HepG2 (cell line): ENCODE data around the gene FOXR1. TPM values are rescaled to one million over a fixed set of nuclear protein-coding genes. Genes with fewer than 3 reads are reported as not detected.

Source experiments
- BHLHE40 ChIP-seq: IDR thresholded peaks from 2 replicates; pipeline ENCODE4 v1.6.1; 2011; ENCODE audit warnings: low read length, improper control_type of control experiment
- CCAR2 ChIP-seq: fragments of 200-400 bp; formaldehyde crosslinking; optimal IDR thresholded peaks from 2 replicates; pipeline ENCODE3; 2018; ENCODE audit warnings: low read depth, mild to moderate bottlenecking, low read length, moderate library complexity
- FOXC1 ChIP-seq: sonication (generic); formaldehyde crosslinking; IDR thresholded peaks from 2 replicates; pipeline ENCODE4 v1.8.0; 2022; ENCODE audit warnings: mild to moderate bottlenecking, missing genetic modification reagents, borderline replicate concordance
- GATAD2A ChIP-seq: IDR thresholded peaks from 2 replicates; pipeline ENCODE4 v1.6.1; 2016
- HHEX ChIP-seq: IDR thresholded peaks from 2 replicates; pipeline ENCODE4 v1.6.1; 2016; ENCODE audit warnings: control low read depth
- ISX ChIP-seq: sonication (generic); formaldehyde crosslinking; conservative IDR thresholded peaks from 2 replicates; pipeline ENCODE4 v1.5.0; 2020; ENCODE audit warnings: missing genetic modification reagents
- KDM1A ChIP-seq: IDR thresholded peaks from 2 replicates; pipeline ENCODE4 v1.6.1; 2016; ENCODE audit warnings: missing compliant biosample characterization
- NFIB ChIP-seq: sonication (generic); formaldehyde crosslinking; IDR thresholded peaks from 2 replicates; pipeline ENCODE4 v1.9.0; 2021; ENCODE audit warnings: missing genetic modification reagents, mild to moderate bottlenecking, borderline replicate concordance
- PCBP2 ChIP-seq: fragments of 200-400 bp; formaldehyde crosslinking; optimal IDR thresholded peaks from 2 replicates; pipeline ENCODE3; 2018; ENCODE audit warnings: low read length, low read depth; ENCODE audit not compliant: poor library complexity, severe bottlenecking
- RXRB ChIP-seq: IDR thresholded peaks from 2 replicates; pipeline ENCODE4 v1.6.1; 2016; ENCODE audit warnings: borderline replicate concordance, missing genetic modification reagents, missing compliant biosample characterization
- SIX4 ChIP-seq: sonication (generic); formaldehyde crosslinking; IDR thresholded peaks from 2 replicates; pipeline ENCODE4 v1.4.0; 2020; ENCODE audit warnings: missing genetic modification reagents
- SSRP1 ChIP-seq: IDR thresholded peaks from 2 replicates; pipeline ENCODE4 v1.6.1; 2016; ENCODE audit warnings: control low read depth
- TBP ChIP-seq: sonication (generic); formaldehyde crosslinking; IDR thresholded peaks from 2 replicates; pipeline ENCODE4 v1.5.0; 2020; ENCODE audit warnings: missing genetic modification reagents
- THAP11 ChIP-seq: IDR thresholded peaks from 2 replicates; pipeline ENCODE4 v1.6.1; 2016; ENCODE audit warnings: missing biosample characterization, missing genetic modification reagents
- ZBTB1 ChIP-seq: sonication (generic); formaldehyde crosslinking; IDR thresholded peaks from 2 replicates; pipeline ENCODE4 v1.4.0; 2020; ENCODE audit warnings: missing genetic modification reagents, borderline replicate concordance
- ZFAT ChIP-seq: sonication (generic); formaldehyde crosslinking; conservative IDR thresholded peaks from 2 replicates; pipeline ENCODE4 v1.8.1; 2023; ENCODE audit warnings: missing genetic modification reagents, inconsistent platforms
- ZFP1 ChIP-seq: IDR thresholded peaks from 2 replicates; pipeline ENCODE4 v1.6.1; 2016
- ZNF441 ChIP-seq: sonication (generic); formaldehyde crosslinking; IDR thresholded peaks from 2 replicates; pipeline ENCODE4 v1.7.0; 2021; ENCODE audit warnings: missing genetic modification reagents, borderline replicate concordance
- ZNF75D ChIP-seq: sonication (generic); formaldehyde crosslinking; IDR thresholded peaks from 2 replicates; pipeline ENCODE4 v1.8.1; 2023; ENCODE audit warnings: missing genetic modification reagents, mild to moderate bottlenecking, borderline replicate concordance
- ZNF883 ChIP-seq: sonication (generic); formaldehyde crosslinking; IDR thresholded peaks from 2 replicates; pipeline ENCODE4 v1.5.1; 2020; ENCODE audit warnings: mild to moderate bottlenecking, missing genetic modification reagents; ENCODE audit errors: not compliant biosample characterization
- polyA plus RNA-seq, 8 experiments: library from polyadenylated mRNA; depleted of rRNA in 3 of 8; stranded (reverse) in 7 of 8; unstranded in 1 of 8; fragments of >200 nt; fragmentation: Illumina TruSeq in 4 of 8; extraction: Trizol in 4 of 8; gene quantifications; 2 replicates each; pipeline versions ENCODE4 v1.2.1 to v1.2.3, GENCODE V29; 2011 to 2016; ENCODE audit warnings: low read depth in 4 of 8, missing spikeins in 1 of 8, mixed read lengths in 1 of 8; ENCODE audit not compliant: insufficient read depth in 1 of 8
- total RNA-seq, 5 experiments: library from RNA; depleted of rRNA; stranded (reverse); fragments of >200 nt; fragmentation: Illumina TruSeq; extraction: Trizol; gene quantifications; 2 replicates each; pipeline ENCODE4 v1.2.3, GENCODE V29; 2016; ENCODE audit warnings: low read depth in 1 of 5
- TF ChIP-seq, protein P1 (sequence below): sonication (generic); formaldehyde crosslinking; IDR thresholded peaks from 2 replicates; pipeline ENCODE4 v1.4.0; 2020; ENCODE audit warnings: missing genetic modification reagents
- TF ChIP-seq, protein P2 (sequence below): sonication (generic); formaldehyde crosslinking; IDR thresholded peaks from 2 replicates; pipeline ENCODE4 v1.4.0; 2020; ENCODE audit warnings: mild to moderate bottlenecking, missing genetic modification reagents
- TF ChIP-seq, protein P3 (sequence below): sonication (generic); formaldehyde crosslinking; IDR thresholded peaks from 2 replicates; pipeline ENCODE4 v1.4.0; 2020; ENCODE audit warnings: missing genetic modification reagents
- TF ChIP-seq, protein P4 (sequence below): sonication (generic); formaldehyde crosslinking; IDR thresholded peaks from 2 replicates; pipeline ENCODE4 v1.4.0; 2020; ENCODE audit warnings: missing genetic modification reagents

FOXR1 gene
- total and polyA plus RNA-seq, 2 of the 13 experiments (the other 11 are each of a cell fraction or from before 2014, with no cell fraction given), result not detected

DNA sequence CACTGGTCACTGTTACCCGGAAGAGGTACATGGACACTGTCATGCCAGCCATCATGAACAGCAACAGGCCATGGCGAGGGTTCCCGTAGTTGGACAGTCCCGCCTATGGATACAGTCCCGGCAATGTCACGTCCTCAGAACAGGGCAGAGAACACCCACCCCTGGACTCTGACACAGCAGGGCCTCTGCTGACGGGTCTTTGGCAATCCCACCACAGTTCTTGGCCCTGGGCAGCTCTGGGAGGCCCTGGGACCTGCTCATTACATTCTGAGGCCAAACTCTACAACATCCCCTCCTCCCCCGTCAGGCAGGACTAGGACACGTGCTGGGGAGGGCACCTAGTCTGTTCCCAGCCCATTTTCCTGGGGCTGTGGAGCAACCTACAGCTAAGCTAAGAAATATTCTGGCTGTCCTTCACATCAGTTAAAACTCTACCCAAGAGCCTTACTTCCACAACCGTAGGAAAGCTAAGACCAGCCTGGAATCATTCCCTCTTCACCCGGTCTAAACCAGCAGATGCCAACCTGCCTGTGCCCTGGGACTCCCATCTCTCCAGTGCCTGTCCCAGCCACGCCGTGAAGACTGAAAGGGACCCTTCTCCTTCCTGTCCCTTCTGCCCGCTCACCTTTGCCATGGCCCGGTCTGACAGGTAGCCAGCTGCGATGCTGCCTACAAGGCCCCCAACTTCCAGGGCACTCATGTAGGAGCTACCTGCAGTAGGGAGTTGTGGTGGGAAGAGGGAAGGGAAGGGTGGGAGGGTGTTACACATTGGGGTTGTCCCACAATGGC lies 54.6 kb downstream of the FOXR1 start (continued):
- TF ChIP-seq SIX4 (CRISPR knock-in tag) (no peak), RXRB (CRISPR knock-in tag) (no peak), PCBP2 (no peak), HHEX (CRISPR knock-in tag) (no peak), SSRP1 (CRISPR knock-in tag) (0 out of 2 replicates have a peak, but pooled peaks have one; percentile 23), CCAR2 (no peak), GATAD2A (CRISPR knock-in tag) (peak; percentile 47), ZNF75D (CRISPR knock-in tag) (no peak), ISX (CRISPR knock-in tag) (no peak), THAP11 (no peak), TBP (CRISPR knock-in tag) (no peak), ZNF883 (no peak), ZFAT (CRISPR knock-in tag) (no peak), NFIB (no peak), FOXC1 (CRISPR knock-in tag) (no peak), KDM1A (CRISPR knock-in tag) (no peak), ZBTB1 (CRISPR knock-in tag) (no peak), BHLHE40 (peak; percentile 36; the same call in 1 of the 2 replicates), ZFP1 (CRISPR knock-in tag) (no peak), ZNF441 (CRISPR knock-in tag) (no peak)
- TF ChIP-seq, protein P1, sequence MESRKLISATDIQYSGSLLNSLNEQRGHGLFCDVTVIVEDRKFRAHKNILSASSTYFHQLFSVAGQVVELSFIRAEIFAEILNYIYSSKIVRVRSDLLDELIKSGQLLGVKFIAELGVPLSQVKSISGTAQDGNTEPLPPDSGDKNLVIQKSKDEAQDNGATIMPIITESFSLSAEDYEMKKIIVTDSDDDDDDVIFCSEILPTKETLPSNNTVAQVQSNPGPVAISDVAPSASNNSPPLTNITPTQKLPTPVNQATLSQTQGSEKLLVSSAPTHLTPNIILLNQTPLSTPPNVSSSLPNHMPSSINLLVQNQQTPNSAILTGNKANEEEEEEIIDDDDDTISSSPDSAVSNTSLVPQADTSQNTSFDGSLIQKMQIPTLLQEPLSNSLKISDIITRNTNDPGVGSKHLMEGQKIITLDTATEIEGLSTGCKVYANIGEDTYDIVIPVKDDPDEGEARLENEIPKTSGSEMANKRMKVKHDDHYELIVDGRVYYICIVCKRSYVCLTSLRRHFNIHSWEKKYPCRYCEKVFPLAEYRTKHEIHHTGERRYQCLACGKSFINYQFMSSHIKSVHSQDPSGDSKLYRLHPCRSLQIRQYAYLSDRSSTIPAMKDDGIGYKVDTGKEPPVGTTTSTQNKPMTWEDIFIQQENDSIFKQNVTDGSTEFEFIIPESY, result no peak
- TF ChIP-seq, protein P2, sequence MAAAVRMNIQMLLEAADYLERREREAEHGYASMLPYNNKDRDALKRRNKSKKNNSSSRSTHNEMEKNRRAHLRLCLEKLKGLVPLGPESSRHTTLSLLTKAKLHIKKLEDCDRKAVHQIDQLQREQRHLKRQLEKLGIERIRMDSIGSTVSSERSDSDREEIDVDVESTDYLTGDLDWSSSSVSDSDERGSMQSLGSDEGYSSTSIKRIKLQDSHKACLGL (CRISPR knock-in tag), result no peak
- TF ChIP-seq, protein P3, sequence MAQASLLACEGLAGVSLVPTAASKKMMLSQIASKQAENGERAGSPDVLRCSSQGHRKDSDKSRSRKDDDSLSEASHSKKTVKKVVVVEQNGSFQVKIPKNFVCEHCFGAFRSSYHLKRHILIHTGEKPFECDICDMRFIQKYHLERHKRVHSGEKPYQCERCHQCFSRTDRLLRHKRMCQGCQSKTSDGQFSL (CRISPR knock-in tag), result no peak
- TF ChIP-seq, protein P4, sequence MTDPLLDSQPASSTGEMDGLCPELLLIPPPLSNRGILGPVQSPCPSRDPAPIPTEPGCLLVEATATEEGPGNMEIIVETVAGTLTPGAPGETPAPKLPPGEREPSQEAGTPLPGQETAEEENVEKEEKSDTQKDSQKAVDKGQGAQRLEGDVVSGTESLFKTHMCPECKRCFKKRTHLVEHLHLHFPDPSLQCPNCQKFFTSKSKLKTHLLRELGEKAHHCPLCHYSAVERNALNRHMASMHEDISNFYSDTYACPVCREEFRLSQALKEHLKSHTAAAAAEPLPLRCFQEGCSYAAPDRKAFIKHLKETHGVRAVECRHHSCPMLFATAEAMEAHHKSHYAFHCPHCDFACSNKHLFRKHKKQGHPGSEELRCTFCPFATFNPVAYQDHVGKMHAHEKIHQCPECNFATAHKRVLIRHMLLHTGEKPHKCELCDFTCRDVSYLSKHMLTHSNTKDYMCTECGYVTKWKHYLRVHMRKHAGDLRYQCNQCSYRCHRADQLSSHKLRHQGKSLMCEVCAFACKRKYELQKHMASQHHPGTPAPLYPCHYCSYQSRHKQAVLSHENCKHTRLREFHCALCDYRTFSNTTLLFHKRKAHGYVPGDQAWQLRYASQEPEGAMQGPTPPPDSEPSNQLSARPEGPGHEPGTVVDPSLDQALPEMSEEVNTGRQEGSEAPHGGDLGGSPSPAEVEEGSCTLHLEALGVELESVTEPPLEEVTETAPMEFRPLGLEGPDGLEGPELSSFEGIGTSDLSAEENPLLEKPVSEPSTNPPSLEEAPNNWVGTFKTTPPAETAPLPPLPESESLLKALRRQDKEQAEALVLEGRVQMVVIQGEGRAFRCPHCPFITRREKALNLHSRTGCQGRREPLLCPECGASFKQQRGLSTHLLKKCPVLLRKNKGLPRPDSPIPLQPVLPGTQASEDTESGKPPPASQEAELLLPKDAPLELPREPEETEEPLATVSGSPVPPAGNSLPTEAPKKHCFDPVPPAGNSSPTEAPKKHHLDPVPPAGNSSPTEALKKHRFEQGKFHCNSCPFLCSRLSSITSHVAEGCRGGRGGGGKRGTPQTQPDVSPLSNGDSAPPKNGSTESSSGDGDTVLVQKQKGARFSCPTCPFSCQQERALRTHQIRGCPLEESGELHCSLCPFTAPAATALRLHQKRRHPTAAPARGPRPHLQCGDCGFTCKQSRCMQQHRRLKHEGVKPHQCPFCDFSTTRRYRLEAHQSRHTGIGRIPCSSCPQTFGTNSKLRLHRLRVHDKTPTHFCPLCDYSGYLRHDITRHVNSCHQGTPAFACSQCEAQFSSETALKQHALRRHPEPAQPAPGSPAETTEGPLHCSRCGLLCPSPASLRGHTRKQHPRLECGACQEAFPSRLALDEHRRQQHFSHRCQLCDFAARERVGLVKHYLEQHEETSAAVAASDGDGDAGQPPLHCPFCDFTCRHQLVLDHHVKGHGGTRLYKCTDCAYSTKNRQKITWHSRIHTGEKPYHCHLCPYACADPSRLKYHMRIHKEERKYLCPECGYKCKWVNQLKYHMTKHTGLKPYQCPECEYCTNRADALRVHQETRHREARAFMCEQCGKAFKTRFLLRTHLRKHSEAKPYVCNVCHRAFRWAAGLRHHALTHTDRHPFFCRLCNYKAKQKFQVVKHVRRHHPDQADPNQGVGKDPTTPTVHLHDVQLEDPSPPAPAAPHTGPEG (CRISPR knock-in tag), result no peak
